ENCODE measurements around the gene RPF1.

The RPF1 gene

DNA sequence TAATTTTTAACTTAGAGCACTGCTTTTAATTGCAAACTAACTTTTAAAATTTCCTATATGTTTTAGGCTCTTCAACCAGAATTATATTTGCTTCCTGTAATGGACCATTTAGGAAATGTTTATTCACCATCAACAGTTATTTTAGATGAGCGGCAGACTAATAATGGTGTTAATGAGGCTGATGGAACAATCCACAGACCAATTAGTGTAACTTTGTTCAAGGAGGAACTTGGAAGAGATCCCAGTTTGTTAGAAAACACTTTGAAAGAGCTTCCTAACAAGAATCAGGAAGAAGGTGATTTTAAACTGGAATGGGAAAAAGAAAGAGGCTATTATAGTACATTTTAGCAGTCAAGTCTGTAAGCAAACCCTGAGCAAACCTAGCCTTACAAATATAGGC, 46.7 kb downstream of the RPF1 start:
- ATAC-seq, result no peak
- TF ChIP-seq TOX (CRISPR knock-in tag; IDR thresholded peaks at IDR 0.05; ENCODE audit: borderline replicate concordance), result no peak

DNA sequence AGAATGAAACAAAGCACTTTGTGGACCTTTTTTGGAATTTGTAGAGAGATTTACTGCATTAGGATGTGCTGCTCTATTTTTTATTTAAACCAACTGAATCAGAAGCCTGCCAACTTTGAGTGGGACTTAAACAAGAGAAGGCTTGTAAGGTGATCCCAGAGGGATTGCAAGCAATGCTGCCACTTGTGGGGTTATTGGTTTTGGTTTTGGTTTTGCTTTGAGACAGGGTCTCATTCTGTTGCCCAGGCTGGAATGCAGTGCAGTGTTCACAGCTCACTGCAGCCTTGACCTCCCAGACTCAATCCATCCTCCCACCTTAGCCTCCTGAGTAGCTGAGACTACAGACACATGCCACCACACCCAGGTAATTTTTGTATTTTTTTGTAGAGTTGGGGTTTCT, 59.5 kb downstream of the RPF1 start:
- no peak for ATAC-seq

DNA sequence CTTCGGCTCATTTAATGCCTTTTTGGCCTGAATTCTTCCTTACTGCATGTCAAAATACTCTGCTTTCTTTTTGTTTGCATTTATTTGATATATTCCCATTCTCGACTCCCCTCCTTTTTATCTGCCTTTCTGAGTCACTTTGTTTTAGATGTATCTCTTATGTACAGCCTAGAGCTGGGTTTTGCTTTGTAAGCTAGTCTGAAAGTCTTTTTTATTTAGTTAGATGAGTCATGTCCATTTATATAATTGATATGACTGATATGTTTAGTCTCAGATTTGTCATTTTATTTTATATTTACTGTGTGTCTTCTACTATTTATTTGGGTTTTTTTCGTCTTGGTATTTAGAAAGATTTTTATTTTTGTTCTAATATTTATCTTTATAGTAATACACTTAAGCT, 60.9 kb downstream of the RPF1 start:
- TF ChIP-seq ZFP3 (CRISPR knock-in tag; IDR thresholded peaks at IDR 0.05), result no peak
- TF ChIP-seq ESRRG (CRISPR knock-in tag; IDR thresholded peaks at IDR 0.05), result no peak
- TF ChIP-seq ISL1 (CRISPR knock-in tag; IDR thresholded peaks at IDR 0.05), result peak; percentile 78
- ATAC-seq, result peak; percentile 77

More for the DNA sequence above, 59.5 kb downstream of the RPF1 start:
- TF ChIP-seq CSDC2 (CRISPR knock-in tag; IDR thresholded peaks at IDR 0.05) (no peak), ZFP30 (CRISPR knock-in tag; IDR thresholded peaks at IDR 0.05) (no peak), RARB (CRISPR knock-in tag; IDR thresholded peaks at IDR 0.05) (no peak), TCF4 (CRISPR knock-in tag; IDR thresholded peaks at IDR 0.05; ENCODE audit: borderline replicate concordance) (no peak), ZFP3 (CRISPR knock-in tag; IDR thresholded peaks at IDR 0.05) (no peak), GLIS3 (CRISPR knock-in tag; IDR thresholded peaks at IDR 0.05) (no peak), ZNF565 (CRISPR knock-in tag; conservative IDR thresholded peaks at IDR 0.05; ENCODE audit: low read depth) (no peak), ZC3H10 (CRISPR knock-in tag; IDR thresholded peaks at IDR 0.05) (no peak), ISL1 (CRISPR knock-in tag; IDR thresholded peaks at IDR 0.05) (no peak), ESRRG (CRISPR knock-in tag; IDR thresholded peaks at IDR 0.05) (no peak), PPARA (CRISPR knock-in tag; IDR thresholded peaks at IDR 0.05; ENCODE audit: borderline replicate concordance) (no peak), TOX (CRISPR knock-in tag; IDR thresholded peaks at IDR 0.05; ENCODE audit: borderline replicate concordance) (no peak), ARNTL (CRISPR knock-in tag; IDR thresholded peaks at IDR 0.05; ENCODE audit: borderline replicate concordance, low read depth) (no peak)
- TF ChIP-seq, protein P1, sequence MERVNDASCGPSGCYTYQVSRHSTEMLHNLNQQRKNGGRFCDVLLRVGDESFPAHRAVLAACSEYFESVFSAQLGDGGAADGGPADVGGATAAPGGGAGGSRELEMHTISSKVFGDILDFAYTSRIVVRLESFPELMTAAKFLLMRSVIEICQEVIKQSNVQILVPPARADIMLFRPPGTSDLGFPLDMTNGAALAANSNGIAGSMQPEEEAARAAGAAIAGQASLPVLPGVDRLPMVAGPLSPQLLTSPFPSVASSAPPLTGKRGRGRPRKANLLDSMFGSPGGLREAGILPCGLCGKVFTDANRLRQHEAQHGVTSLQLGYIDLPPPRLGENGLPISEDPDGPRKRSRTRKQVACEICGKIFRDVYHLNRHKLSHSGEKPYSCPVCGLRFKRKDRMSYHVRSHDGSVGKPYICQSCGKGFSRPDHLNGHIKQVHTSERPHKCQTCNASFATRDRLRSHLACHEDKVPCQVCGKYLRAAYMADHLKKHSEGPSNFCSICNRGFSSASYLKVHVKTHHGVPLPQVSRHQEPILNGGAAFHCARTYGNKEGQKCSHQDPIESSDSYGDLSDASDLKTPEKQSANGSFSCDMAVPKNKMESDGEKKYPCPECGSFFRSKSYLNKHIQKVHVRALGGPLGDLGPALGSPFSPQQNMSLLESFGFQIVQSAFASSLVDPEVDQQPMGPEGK (CRISPR knock-in tag; IDR thresholded peaks at IDR 0.05; ENCODE audit: borderline replicate concordance), result no peak
- TF ChIP-seq, protein P2, sequence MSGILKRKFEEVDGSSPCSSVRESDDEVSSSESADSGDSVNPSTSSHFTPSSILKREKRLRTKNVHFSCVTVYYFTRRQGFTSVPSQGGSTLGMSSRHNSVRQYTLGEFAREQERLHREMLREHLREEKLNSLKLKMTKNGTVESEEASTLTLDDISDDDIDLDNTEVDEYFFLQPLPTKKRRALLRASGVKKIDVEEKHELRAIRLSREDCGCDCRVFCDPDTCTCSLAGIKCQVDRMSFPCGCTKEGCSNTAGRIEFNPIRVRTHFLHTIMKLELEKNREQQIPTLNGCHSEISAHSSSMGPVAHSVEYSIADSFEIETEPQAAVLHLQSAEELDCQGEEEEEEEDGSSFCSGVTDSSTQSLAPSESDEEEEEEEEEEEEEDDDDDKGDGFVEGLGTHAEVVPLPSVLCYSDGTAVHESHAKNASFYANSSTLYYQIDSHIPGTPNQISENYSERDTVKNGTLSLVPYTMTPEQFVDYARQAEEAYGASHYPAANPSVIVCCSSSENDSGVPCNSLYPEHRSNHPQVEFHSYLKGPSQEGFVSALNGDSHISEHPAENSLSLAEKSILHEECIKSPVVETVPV (CRISPR knock-in tag; IDR thresholded peaks at IDR 0.05), result no peak
- TF ChIP-seq, protein P3, sequence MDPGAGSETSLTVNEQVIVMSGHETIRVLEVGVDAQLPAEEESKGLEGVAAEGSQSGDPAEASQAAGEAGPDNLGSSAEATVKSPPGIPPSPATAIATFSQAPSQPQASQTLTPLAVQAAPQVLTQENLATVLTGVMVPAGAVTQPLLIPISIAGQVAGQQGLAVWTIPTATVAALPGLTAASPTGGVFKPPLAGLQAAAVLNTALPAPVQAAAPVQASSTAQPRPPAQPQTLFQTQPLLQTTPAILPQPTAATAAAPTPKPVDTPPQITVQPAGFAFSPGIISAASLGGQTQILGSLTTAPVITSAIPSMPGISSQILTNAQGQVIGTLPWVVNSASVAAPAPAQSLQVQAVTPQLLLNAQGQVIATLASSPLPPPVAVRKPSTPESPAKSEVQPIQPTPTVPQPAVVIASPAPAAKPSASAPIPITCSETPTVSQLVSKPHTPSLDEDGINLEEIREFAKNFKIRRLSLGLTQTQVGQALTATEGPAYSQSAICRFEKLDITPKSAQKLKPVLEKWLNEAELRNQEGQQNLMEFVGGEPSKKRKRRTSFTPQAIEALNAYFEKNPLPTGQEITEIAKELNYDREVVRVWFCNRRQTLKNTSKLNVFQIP (CRISPR knock-in tag; IDR thresholded peaks at IDR 0.05; ENCODE audit: borderline replicate concordance, low read depth), result no peak
- TF ChIP-seq, protein P4, sequence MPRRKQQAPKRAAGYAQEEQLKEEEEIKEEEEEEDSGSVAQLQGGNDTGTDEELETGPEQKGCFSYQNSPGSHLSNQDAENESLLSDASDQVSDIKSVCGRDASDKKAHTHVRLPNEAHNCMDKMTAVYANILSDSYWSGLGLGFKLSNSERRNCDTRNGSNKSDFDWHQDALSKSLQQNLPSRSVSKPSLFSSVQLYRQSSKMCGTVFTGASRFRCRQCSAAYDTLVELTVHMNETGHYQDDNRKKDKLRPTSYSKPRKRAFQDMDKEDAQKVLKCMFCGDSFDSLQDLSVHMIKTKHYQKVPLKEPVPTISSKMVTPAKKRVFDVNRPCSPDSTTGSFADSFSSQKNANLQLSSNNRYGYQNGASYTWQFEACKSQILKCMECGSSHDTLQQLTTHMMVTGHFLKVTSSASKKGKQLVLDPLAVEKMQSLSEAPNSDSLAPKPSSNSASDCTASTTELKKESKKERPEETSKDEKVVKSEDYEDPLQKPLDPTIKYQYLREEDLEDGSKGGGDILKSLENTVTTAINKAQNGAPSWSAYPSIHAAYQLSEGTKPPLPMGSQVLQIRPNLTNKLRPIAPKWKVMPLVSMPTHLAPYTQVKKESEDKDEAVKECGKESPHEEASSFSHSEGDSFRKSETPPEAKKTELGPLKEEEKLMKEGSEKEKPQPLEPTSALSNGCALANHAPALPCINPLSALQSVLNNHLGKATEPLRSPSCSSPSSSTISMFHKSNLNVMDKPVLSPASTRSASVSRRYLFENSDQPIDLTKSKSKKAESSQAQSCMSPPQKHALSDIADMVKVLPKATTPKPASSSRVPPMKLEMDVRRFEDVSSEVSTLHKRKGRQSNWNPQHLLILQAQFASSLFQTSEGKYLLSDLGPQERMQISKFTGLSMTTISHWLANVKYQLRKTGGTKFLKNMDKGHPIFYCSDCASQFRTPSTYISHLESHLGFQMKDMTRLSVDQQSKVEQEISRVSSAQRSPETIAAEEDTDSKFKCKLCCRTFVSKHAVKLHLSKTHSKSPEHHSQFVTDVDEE (CRISPR knock-in tag; IDR thresholded peaks at IDR 0.05), result no peak

DNA sequence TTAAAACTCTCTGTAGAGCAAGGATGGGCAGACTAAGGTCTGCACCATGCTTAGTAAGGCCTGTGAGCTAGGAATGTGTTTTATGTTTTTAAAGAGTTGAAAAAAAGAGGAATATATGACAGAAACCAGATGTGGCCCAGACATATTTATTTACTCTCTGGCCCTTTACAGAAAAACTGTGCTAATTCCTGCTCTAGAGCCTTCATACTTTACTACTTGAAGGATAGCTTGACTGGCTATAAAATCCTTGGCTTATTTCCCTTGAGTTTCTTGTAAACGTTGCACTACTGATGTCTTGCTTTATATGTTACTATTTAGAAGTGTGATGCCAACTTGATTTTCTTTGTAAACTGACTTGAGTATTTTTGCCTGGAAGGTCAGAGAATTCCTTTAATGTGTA, 61.7 kb downstream of the RPF1 start:
- peak; percentile 58 for ATAC-seq
- no peak for TF ChIP-seq TCF4 (CRISPR knock-in tag; IDR thresholded peaks at IDR 0.05; ENCODE audit: borderline replicate concordance)
- TF ChIP-seq ISL1 (CRISPR knock-in tag; IDR thresholded peaks at IDR 0.05), result no peak
- TF ChIP-seq, protein P4 (CRISPR knock-in tag; IDR thresholded peaks at IDR 0.05), result no peak
- no peak for TF ChIP-seq CSDC2 (CRISPR knock-in tag; IDR thresholded peaks at IDR 0.05)
- TF ChIP-seq, protein P1 (CRISPR knock-in tag; IDR thresholded peaks at IDR 0.05; ENCODE audit: borderline replicate concordance), result no peak
- TF ChIP-seq ZNF8 (CRISPR knock-in tag; IDR thresholded peaks at IDR 0.05), result no peak
- TF ChIP-seq, protein P3 (CRISPR knock-in tag; IDR thresholded peaks at IDR 0.05; ENCODE audit: borderline replicate concordance, low read depth), result no peak
- TF ChIP-seq OSR1 (CRISPR knock-in tag; IDR thresholded peaks at IDR 0.05), result no peak
- TF ChIP-seq SNAI2 (CRISPR knock-in tag; IDR thresholded peaks at IDR 0.05), result no peak
- TF ChIP-seq ZFP3 (CRISPR knock-in tag; IDR thresholded peaks at IDR 0.05), result no peak
- no peak for TF ChIP-seq PPARA (CRISPR knock-in tag; IDR thresholded peaks at IDR 0.05; ENCODE audit: borderline replicate concordance)
- TF ChIP-seq ZC3H10 (CRISPR knock-in tag; IDR thresholded peaks at IDR 0.05), result no peak
- TF ChIP-seq GLIS3 (CRISPR knock-in tag; IDR thresholded peaks at IDR 0.05), result no peak
- no peak for TF ChIP-seq BACH2 (CRISPR knock-in tag; IDR thresholded peaks at IDR 0.05; ENCODE audit: borderline replicate concordance)
- TF ChIP-seq TOX (CRISPR knock-in tag; IDR thresholded peaks at IDR 0.05; ENCODE audit: borderline replicate concordance), result no peak
